Karpas-422 (cell line): ENCODE measurements around the gene CFAP46. TPM values are rescaled to one million over a fixed set of nuclear protein-coding genes. Genes with fewer than 3 reads are reported as not detected.

ENCODE experiments used
- DNase-seq: peaks from one replicate; pipeline ENCODE4 v3.0.0-alpha.2; 2015
- H2AFZ ChIP-seq: fragments of 200-600 bp; sonication (generic); 2 replicates; pipeline ENCODE4 v1.6.1; 2014; ENCODE audit warnings: antibody characterized with exemption, low read length, mixed read lengths
- H3K27ac ChIP-seq: fragments of 200-600 bp; sonication (generic); 2 replicates; pipeline ENCODE4 v1.5.1; 2014; ENCODE audit warnings: mild to moderate bottlenecking, low read length, moderate library complexity
- H3K27me3 ChIP-seq: fragments of 200-600 bp; sonication (generic); 2 replicates; pipeline ENCODE4 v1.6.1; 2014; ENCODE audit warnings: low read length, mixed read lengths
- H3K36me3 ChIP-seq: fragments of 200-600 bp; sonication (generic); 2 replicates; pipeline ENCODE4 v1.6.1; 2014; ENCODE audit warnings: low read length, mixed read lengths; ENCODE audit not compliant: insufficient read depth
- H3K4me1 ChIP-seq: fragments of 200-600 bp; sonication (generic); 2 replicates; pipeline ENCODE4 v1.6.1; 2014; ENCODE audit warnings: mild to moderate bottlenecking, low read length, mixed read lengths
- H3K4me2 ChIP-seq: fragments of 200-600 bp; sonication (generic); 2 replicates; pipeline ENCODE4 v1.6.1; 2014; ENCODE audit warnings: low read length, low read depth, mild to moderate bottlenecking; ENCODE audit not compliant: poor library complexity, severe bottlenecking
- H3K4me3 ChIP-seq: fragments of 200-600 bp; sonication (generic); 2 replicates; pipeline ENCODE4 v1.5.1; 2014; ENCODE audit warnings: mild to moderate bottlenecking, antibody characterized with exemption, low read length, mixed read lengths
- H3K79me2 ChIP-seq: fragments of 200-600 bp; sonication (generic); 2 replicates; pipeline ENCODE4 v1.6.1; 2014; ENCODE audit warnings: mild to moderate bottlenecking, low read length, mixed read lengths
- H3K9ac ChIP-seq: fragments of 200-600 bp; sonication (generic); 2 replicates; pipeline ENCODE4 v1.6.0; 2014; ENCODE audit warnings: low read length
- H3K9me2 ChIP-seq: fragments of 200-600 bp; sonication (generic), shearing (Covaris generic); replicated peaks from 2 replicates; pipeline ENCODE4 v1.6.0; 2014; ENCODE audit warnings: mild to moderate bottlenecking, low read length, moderate library complexity; ENCODE audit not compliant: insufficient read depth
- H3K9me3 ChIP-seq: fragments of 300-700, 200-600 bp; sonication (generic); 2 replicates; pipeline ENCODE4 v1.6.1; 2014; ENCODE audit warnings: low read length, mixed read lengths
- H4K20me1 ChIP-seq: fragments of 200-600 bp; sonication (generic); 2 replicates; pipeline ENCODE4 v1.6.1; 2014; ENCODE audit warnings: mild to moderate bottlenecking, antibody characterized with exemption, low read length, low read depth; ENCODE audit not compliant: insufficient read depth
- total RNA-seq: library from RNA; depleted of rRNA; stranded (reverse); fragments of >200 nt; shearing (Covaris generic); gene quantifications from 2 replicates; pipeline ENCODE4 v1.2.3, GENCODE V29; 2014; ENCODE audit warnings: low replicate concordance

Gene CFAP46
- total RNA-seq, 1 experiment from 2014 or later = 0.22 TPM

GRCh38 chr10:132880128-132880981, 62.0 kb downstream of the CFAP46 start:
- Histone ChIP-seq H3K9ac (no peak overlapping the region), H3K9me3 (no peaks in the 10 kb centered on the region), H3K4me1 (no peaks in the 10 kb centered on the region), H2AFZ (no peak overlapping the region), H3K4me3 (no peak overlapping the region), H3K27ac (no peak overlapping the region), H3K9me2 (no peaks in the 10 kb centered on the region), H4K20me1 (no peaks in the 10 kb centered on the region), H3K36me3 (no peaks in the 10 kb centered on the region), H3K79me2 (no peaks in the 10 kb centered on the region), H3K27me3 (no peaks in the 10 kb centered on the region), H3K4me2 (no peak overlapping the region)
- no peak for DNase-seq

- Histone ChIP-seq H3K4me1 (no peaks in the 10 kb centered on the region), H3K27ac (no peak overlapping the region), H3K79me2 (no peaks in the 10 kb centered on the region), H2AFZ (no peak overlapping the region), H3K9me2 (no peaks in the 10 kb centered on the region), H3K36me3 (no peaks in the 10 kb centered on the region), H3K4me2 (no peak overlapping the region), H3K4me3 (no peak overlapping the region), H4K20me1 (no peaks in the 10 kb centered on the region), H3K27me3 (no peaks in the 10 kb centered on the region), H3K9me3 (no peaks in the 10 kb centered on the region), H3K9ac (no peak overlapping the region)
- DNase-seq = no peak
Measured at GRCh38 chr10:132879408-132880127, 62.8 kb downstream of the CFAP46 start.

- Histone ChIP-seq H3K9me3 (no peaks in the 10 kb centered on the region), H3K36me3 (no peaks in the 10 kb centered on the region), H3K9me2 (no peaks in the 10 kb centered on the region), H3K4me3 (no peak overlapping the region), H3K79me2 (no peaks in the 10 kb centered on the region), H3K4me1 (no peaks in the 10 kb centered on the region), H2AFZ (no peak overlapping the region), H3K9ac (no peak overlapping the region), H4K20me1 (no peaks in the 10 kb centered on the region), H3K27ac (no peak overlapping the region), H3K4me2 (no peak overlapping the region), H3K27me3 (no peaks in the 10 kb centered on the region)
- no peak for DNase-seq
Measured at GRCh38 chr10:132878730-132879407, 63.5 kb downstream of the CFAP46 start.

GRCh38 chr10:132878091-132878729, 64.2 kb downstream of the CFAP46 start:
- no peaks in the 10 kb centered on the region for H3K9me2 ChIP-seq
- no peak overlapping the region for H3K27ac ChIP-seq
- H3K9ac ChIP-seq = no peak overlapping the region
- H4K20me1 ChIP-seq = no peaks in the 10 kb centered on the region
- H3K4me2 ChIP-seq = no peak overlapping the region
- no peak overlapping the region for H2AFZ ChIP-seq
- H3K4me1 ChIP-seq = no peaks in the 10 kb centered on the region
- H3K9me3 ChIP-seq = no peaks in the 10 kb centered on the region
- H3K27me3 ChIP-seq = no peaks in the 10 kb centered on the region
- H3K36me3 ChIP-seq = no peaks in the 10 kb centered on the region
- no peaks in the 10 kb centered on the region for H3K79me2 ChIP-seq
- DNase-seq = no peak
- H3K4me3 ChIP-seq = no peak overlapping the region

- no peak overlapping the region for H2AFZ ChIP-seq
- no peak for DNase-seq
Measured at GRCh38 chr10:132877473-132877872, 64.9 kb downstream of the CFAP46 start.

GRCh38 chr10:132876993-132877431, 65.4 kb downstream of the CFAP46 start:
- no peak for DNase-seq
- Histone ChIP-seq H3K4me3 (no peak overlapping the region), H4K20me1 (no peaks in the 10 kb centered on the region), H3K4me2 (no peak overlapping the region), H3K27me3 (no peaks in the 10 kb centered on the region), H3K9ac (no peak overlapping the region), H3K79me2 (no peaks in the 10 kb centered on the region), H2AFZ (no peak overlapping the region), H3K9me3 (no peaks in the 10 kb centered on the region), H3K36me3 (no peaks in the 10 kb centered on the region), H3K9me2 (no peaks in the 10 kb centered on the region), H3K4me1 (no peaks in the 10 kb centered on the region), H3K27ac (no peak overlapping the region)

More at GRCh38 chr10:132877473-132877872, 64.9 kb downstream of the CFAP46 start:
- no peaks in the 10 kb centered on the region for H3K36me3 ChIP-seq
- no peaks in the 10 kb centered on the region for H3K4me1 ChIP-seq
- H3K9me2 ChIP-seq = no peaks in the 10 kb centered on the region
- no peak overlapping the region for H3K27ac ChIP-seq
- H3K4me3 ChIP-seq = no peak overlapping the region
- no peaks in the 10 kb centered on the region for H3K9me3 ChIP-seq
- no peaks in the 10 kb centered on the region for H3K27me3 ChIP-seq
- H3K4me2 ChIP-seq = no peak overlapping the region
- no peaks in the 10 kb centered on the region for H4K20me1 ChIP-seq
- H3K79me2 ChIP-seq = no peaks in the 10 kb centered on the region
- no peak overlapping the region for H3K9ac ChIP-seq

- Histone ChIP-seq H3K36me3 (no peaks in the 10 kb centered on the region), H3K4me1 (no peaks in the 10 kb centered on the region), H3K9ac (no peak overlapping the region), H3K27me3 (no peaks in the 10 kb centered on the region), H3K27ac (no peak overlapping the region), H3K79me2 (no peaks in the 10 kb centered on the region), H3K4me3 (no peak overlapping the region), H3K9me2 (no peaks in the 10 kb centered on the region), H4K20me1 (no peaks in the 10 kb centered on the region), H3K9me3 (no peaks in the 10 kb centered on the region), H3K4me2 (no peak overlapping the region), H2AFZ (no peak overlapping the region)
- DNase-seq = no peak
Measured at GRCh38 chr10:132876131-132876860, 66.1 kb downstream of the CFAP46 start.
